Liver (tissue), 9 donors: ENCODE measurements around the gene PLEKHA6. TPM values are rescaled to one million over a fixed set of nuclear protein-coding genes. Genes with fewer than 3 reads are reported as not detected.

Experiments used
- DNase-seq: peaks from one replicate; pipeline ENCODE4 v3.0.0-alpha.2; 2017; ENCODE audit warnings: low spot score
- H3K27ac ChIP-seq, 2 donors: one replicate each; pipeline ENCODE4 v1.7.0; 2013; ENCODE audit warnings: inconsistent platforms in 2 of 2, low read length in 2 of 2, control low read depth in 1 of 2, low read depth in 1 of 2, mild to moderate bottlenecking in 1 of 2
- H3K27me3 ChIP-seq, 4 donors: one replicate each; pipeline versions ENCODE4 v1.6.1 to v1.7.0; 2013; ENCODE audit warnings: low read length in 3 of 4, inconsistent platforms in 1 of 4, mild to moderate bottlenecking in 1 of 4, moderate library complexity in 1 of 4; ENCODE audit not compliant: control insufficient read depth in 4 of 4, insufficient read depth in 4 of 4
- H3K36me3 ChIP-seq, 4 donors: one replicate each; pipeline versions ENCODE4 v1.6.1 to v1.7.0; 2013; ENCODE audit warnings: low read length in 3 of 4, mild to moderate bottlenecking in 3 of 4, low read depth in 1 of 4, moderate library complexity in 1 of 4; ENCODE audit not compliant: control insufficient read depth in 4 of 4, insufficient read depth in 3 of 4
- H3K4me1 ChIP-seq, 4 donors: one replicate each; pipeline versions ENCODE4 v1.6.1 to v1.7.0; 2013; ENCODE audit warnings: low read length in 3 of 4, mild to moderate bottlenecking in 3 of 4, moderate library complexity in 1 of 4; ENCODE audit not compliant: control insufficient read depth in 4 of 4, insufficient read depth in 4 of 4
- H3K4me3 ChIP-seq, 3 donors: one replicate each; pipeline versions ENCODE4 v1.6.1 to v1.7.0; 2013; ENCODE audit warnings: low read length in 3 of 3, control low read depth in 1 of 3, low read depth in 1 of 3, mild to moderate bottlenecking in 1 of 3
- H3K9ac ChIP-seq, 2 donors: one replicate each; pipeline ENCODE4 v1.7.0; 2013; ENCODE audit warnings: low read length in 2 of 2, mild to moderate bottlenecking in 2 of 2, moderate library complexity in 2 of 2, control low read depth in 1 of 2, low read depth in 1 of 2
- H3K9me3 ChIP-seq, 4 donors: one replicate each; pipeline versions ENCODE4 v1.6.1 to v1.7.0; 2013; ENCODE audit warnings: low read length in 3 of 4; ENCODE audit not compliant: control insufficient read depth in 4 of 4
- EGR1 ChIP-seq, 2 donors: IDR thresholded peaks; 2 replicates each; pipeline ENCODE4 v1.6.1; 2016 to 2018; ENCODE audit warnings: antibody characterized with exemption in 2 of 2, low read depth in 2 of 2
- FOXA1 ChIP-seq: IDR thresholded peaks from 2 replicates; pipeline ENCODE4 v1.6.1; 2016; ENCODE audit warnings: antibody characterized with exemption
- FOXA2 ChIP-seq: IDR thresholded peaks from 2 replicates; pipeline ENCODE4 v1.6.1; 2016; ENCODE audit warnings: antibody characterized with exemption
- GABPA ChIP-seq, 2 donors: IDR thresholded peaks in 1 of 2; conservative IDR thresholded peaks in 1 of 2; 2 replicates each; pipeline ENCODE4 v1.6.1; 2016; ENCODE audit warnings: antibody characterized with exemption in 2 of 2, mild to moderate bottlenecking in 1 of 2, moderate library complexity in 1 of 2
- HNF4A ChIP-seq, 2 donors: conservative IDR thresholded peaks; 2 replicates each; pipeline ENCODE4 v1.6.1; 2016; ENCODE audit warnings: antibody characterized with exemption in 2 of 2, mild to moderate bottlenecking in 2 of 2
- HNF4G ChIP-seq: IDR thresholded peaks from 2 replicates; pipeline ENCODE4 v1.6.1; 2016; ENCODE audit warnings: antibody characterized with exemption
- JUND ChIP-seq, 2 donors: IDR thresholded peaks; 2 replicates each; pipeline ENCODE4 v1.6.1; 2016; ENCODE audit warnings: antibody characterized with exemption in 2 of 2
- NR2F2 ChIP-seq: IDR thresholded peaks from 2 replicates; pipeline ENCODE4 v1.6.1; 2016; ENCODE audit warnings: antibody characterized with exemption
- RAD21 ChIP-seq, 2 donors: IDR thresholded peaks; 2 replicates each; pipeline ENCODE4 v1.6.1; 2016; ENCODE audit warnings: antibody characterized with exemption in 2 of 2, mild to moderate bottlenecking in 2 of 2
- RXRA ChIP-seq, 2 donors: IDR thresholded peaks; 2 replicates each; pipeline ENCODE4 v1.6.1; 2017 to 2018; ENCODE audit warnings: antibody characterized with exemption in 2 of 2, mild to moderate bottlenecking in 1 of 2
- SP1 ChIP-seq: IDR thresholded peaks from 2 replicates; pipeline ENCODE4 v1.6.1; 2018; ENCODE audit warnings: antibody characterized with exemption, mild to moderate bottlenecking
- TAF1 ChIP-seq: conservative IDR thresholded peaks from 2 replicates; pipeline ENCODE4 v1.6.1; 2016; ENCODE audit warnings: antibody characterized with exemption, mild to moderate bottlenecking
- YY1 ChIP-seq: IDR thresholded peaks from 2 replicates; pipeline ENCODE4 v1.6.1; 2016; ENCODE audit warnings: antibody characterized with exemption, mild to moderate bottlenecking
- WGBS: extraction: QIAGEN DNeasy Blood & Tissue Kit; methylation state at CpG from one replicate; pipeline ENCODE4 v1.1.7; 2013; 5-methylcytosine and 5-hydroxymethylcytosine counted together
- polyA plus RNA-seq, 2 donors: library from polyadenylated mRNA; stranded (reverse) in 1 of 2; unstranded in 1 of 2; fragments of 200-250 nt in 1 of 2; fragments of >200 nt in 1 of 2; fragmentation: Nextera tagmentation in 1 of 2; extraction: Ambion mirVana in 1 of 2; gene quantifications; one replicate each; pipeline versions ENCODE4 v1.2.1 to v1.2.3, GENCODE V29; 2013 to 2015
- total RNA-seq, 2 donors: library from RNA; depleted of rRNA; stranded (reverse); fragments of >200 nt; gene quantifications; one replicate each; pipeline ENCODE4 v1.2.3, GENCODE V29; 2014
- TF ChIP-seq, protein P1 (sequence below): IDR thresholded peaks from 2 replicates; pipeline ENCODE4 v1.6.1; 2016; ENCODE audit warnings: antibody characterized with exemption
- TF ChIP-seq, protein P2 (sequence below): IDR thresholded peaks from 2 replicates; pipeline ENCODE4 v1.6.1; 2016; ENCODE audit warnings: antibody characterized with exemption
- TF ChIP-seq, protein P3 (sequence below): IDR thresholded peaks from 2 replicates; pipeline ENCODE4 v1.6.1; 2016; ENCODE audit warnings: antibody characterized with exemption
- TF ChIP-seq, protein P4 (sequence below): IDR thresholded peaks from 2 replicates; pipeline ENCODE4 v1.6.1; 2016; ENCODE audit warnings: antibody characterized with exemption, mild to moderate bottlenecking
- TF ChIP-seq, protein P5 (sequence below): fragments of 150-350 bp; IDR thresholded peaks from 2 replicates; pipeline ENCODE4 v1.5.1; 2017; ENCODE audit warnings: improper control_type of control experiment, low read depth, low read length; ENCODE audit not compliant: missing input control
- donor health status: healthy.
- donor health status: healthy.
- donor health status: healthy.
- donor health status: healthy.
- donor health status: healthy.

Gene PLEKHA6
- total and polyA plus RNA-seq, 4 donors, result 5.3 to 12.8 (median 7.6) TPM

DNA sequence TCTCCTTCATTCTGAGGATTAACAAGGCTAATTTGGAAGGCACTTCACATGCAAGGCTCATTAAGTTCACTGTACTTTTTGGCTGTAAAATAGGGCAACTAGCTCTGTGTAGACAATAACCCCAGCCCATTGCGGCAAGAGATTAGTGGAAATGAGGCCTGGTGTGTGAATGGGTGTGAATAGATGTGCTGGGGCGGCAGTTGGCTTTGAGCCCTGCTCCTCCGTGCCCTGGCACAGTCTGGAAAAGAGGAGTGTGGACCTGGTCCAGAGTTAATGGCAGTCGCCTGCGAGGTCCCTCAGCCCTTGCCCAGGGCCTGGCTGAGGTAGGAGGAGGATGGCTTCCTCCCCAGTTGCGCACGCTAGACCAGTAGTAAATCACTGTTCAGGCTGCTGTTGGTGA lies 168.3 kb downstream of the PLEKHA6 start:
- Histone ChIP-seq H3K9me3 (no peaks in the 10 kb centered on the region), H3K4me1 (peaks cover 0 to 3% (median 0%) of the 10 kb centered on the region in 4 donors), H3K9ac (no peak overlapping the region), H3K27me3 (peaks cover 0 to 3% (median 0%) of the 10 kb centered on the region in 4 donors), H3K27ac (no peak overlapping the region), H3K4me3 (no peak overlapping the region), H3K36me3 (no peaks in the 10 kb centered on the region)
- TF ChIP-seq NR2F2 (no peak), HNF4G (no peak), SP1 (no peak)
- no peak for DNase-seq
- WGBS, result 75% methylated on average over 7 of the region's 7 CpGs

DNA sequence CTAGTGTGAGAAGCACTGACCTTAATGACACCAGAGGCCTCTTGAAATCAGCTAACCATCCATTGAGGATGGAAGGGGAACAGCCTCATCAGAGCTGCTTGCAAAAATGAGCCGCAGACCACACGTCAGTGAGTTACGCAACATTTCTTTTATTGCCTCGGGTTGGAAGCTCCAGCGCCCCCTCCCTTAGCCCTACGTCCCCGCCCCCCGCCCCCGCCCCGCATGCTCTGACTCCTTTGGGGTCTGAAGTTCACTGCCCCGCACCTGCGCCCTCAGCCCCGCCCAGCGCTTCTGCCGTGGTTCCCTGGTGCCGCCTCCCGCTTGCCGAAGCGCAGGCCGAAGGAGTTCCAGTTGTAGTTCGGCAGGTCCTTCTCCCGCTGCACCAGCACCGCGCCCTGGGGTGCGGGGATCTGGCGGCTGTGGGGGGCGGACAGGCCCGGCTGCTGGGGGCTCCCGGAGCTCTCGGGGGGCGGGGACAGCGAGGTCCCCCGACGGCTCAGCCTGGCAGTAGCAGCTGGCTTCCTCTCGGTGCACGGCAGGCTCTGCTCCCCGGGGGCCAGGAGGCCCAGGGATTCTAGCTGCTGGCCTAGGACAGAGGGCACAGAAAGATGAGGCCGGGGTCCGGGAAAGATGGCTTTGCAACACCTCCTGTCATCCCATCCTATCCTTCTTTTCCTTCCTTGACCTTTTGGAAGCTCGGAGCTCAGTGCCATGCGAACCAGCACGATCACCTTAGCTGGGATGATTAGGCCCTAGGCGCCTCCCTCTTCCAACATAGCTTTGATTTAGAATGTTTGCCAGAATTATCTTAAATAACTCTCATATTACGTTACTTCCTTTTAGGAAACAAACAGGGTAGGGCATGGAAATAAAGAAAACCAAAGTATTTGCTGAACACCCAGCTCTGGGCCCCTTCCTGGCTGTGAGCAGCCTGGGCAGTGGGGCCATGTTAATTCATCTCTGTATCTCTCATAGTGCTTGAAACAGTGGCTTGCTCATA lies 169.2 kb downstream of the PLEKHA6 start:
- peaks cover 0 to 3% (median 0%) of the 10 kb centered on the region in 4 donors for H3K4me1 ChIP-seq
- no peak overlapping the region for H3K27ac ChIP-seq
- H3K9me3 ChIP-seq, result no peaks in the 10 kb centered on the region
- peaks cover 0 to 3% (median 0%) of the 10 kb centered on the region in 4 donors for H3K27me3 ChIP-seq
- peak; percentile 75 for DNase-seq
- WGBS, result 16% methylated on average over 44 of the region's 44 CpGs
- H3K36me3 ChIP-seq, result no peaks in the 10 kb centered on the region
- H3K4me3 ChIP-seq, result peak overlapping the region in 1 of 3 donors; percentile 32
- TF ChIP-seq HNF4A (conservative IDR thresholded peaks at IDR 0.05), result no peak
- H3K9ac ChIP-seq, result no peak overlapping the region

DNA sequence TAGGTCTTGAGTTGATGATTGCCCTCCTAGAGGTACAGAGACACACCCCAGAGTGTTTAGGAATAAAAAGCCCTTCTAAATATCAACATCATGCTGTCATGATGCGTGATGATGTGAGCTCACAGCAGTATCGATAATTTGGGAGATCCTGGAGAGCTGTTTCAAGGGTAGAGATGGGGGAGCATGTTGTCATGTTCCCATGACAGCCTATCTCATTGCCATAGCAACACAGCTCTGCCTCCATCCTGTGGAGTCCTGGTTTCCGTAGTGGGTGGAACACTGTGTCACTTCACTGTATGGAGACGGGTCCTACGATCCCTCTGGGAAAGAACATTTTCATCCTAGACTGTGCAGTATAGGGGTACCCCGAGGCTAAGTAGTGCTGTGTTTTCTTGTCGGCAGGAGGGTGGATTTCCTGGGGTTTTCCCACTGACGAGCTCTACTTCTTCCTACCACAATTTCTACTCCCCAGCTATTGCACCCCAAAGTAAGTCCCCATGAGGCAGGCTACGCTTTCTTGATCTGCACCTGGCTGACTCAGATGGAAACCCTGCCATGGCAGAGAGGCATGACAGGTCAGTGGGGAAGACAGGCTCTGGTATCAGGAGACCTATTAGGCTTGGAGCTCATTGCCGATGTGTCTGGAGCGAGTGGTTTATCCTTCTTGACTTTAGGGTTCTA lies 170.6 kb downstream of the PLEKHA6 start:
- H3K36me3 ChIP-seq, result no peaks in the 10 kb centered on the region
- no peak for TF ChIP-seq RXRA (IDR thresholded peaks at IDR 0.05)
- no peak for TF ChIP-seq YY1
- TF ChIP-seq NR2F2, result no peak
- TF ChIP-seq FOXA2, result no peak
- TF ChIP-seq, protein P1, sequence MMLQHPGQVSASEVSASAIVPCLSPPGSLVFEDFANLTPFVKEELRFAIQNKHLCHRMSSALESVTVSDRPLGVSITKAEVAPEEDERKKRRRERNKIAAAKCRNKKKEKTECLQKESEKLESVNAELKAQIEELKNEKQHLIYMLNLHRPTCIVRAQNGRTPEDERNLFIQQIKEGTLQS, result no peak
- no peak for TF ChIP-seq EGR1 (IDR thresholded peaks at IDR 0.05; ENCODE audit: low read depth in 2 of 2)
- TF ChIP-seq, protein P2, sequence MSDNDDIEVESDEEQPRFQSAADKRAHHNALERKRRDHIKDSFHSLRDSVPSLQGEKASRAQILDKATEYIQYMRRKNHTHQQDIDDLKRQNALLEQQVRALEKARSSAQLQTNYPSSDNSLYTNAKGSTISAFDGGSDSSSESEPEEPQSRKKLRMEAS, result no peak
- no peak for TF ChIP-seq TAF1
- TF ChIP-seq HNF4A (conservative IDR thresholded peaks at IDR 0.05), result no peak
- no peak for TF ChIP-seq HNF4G
- TF ChIP-seq, protein P3, sequence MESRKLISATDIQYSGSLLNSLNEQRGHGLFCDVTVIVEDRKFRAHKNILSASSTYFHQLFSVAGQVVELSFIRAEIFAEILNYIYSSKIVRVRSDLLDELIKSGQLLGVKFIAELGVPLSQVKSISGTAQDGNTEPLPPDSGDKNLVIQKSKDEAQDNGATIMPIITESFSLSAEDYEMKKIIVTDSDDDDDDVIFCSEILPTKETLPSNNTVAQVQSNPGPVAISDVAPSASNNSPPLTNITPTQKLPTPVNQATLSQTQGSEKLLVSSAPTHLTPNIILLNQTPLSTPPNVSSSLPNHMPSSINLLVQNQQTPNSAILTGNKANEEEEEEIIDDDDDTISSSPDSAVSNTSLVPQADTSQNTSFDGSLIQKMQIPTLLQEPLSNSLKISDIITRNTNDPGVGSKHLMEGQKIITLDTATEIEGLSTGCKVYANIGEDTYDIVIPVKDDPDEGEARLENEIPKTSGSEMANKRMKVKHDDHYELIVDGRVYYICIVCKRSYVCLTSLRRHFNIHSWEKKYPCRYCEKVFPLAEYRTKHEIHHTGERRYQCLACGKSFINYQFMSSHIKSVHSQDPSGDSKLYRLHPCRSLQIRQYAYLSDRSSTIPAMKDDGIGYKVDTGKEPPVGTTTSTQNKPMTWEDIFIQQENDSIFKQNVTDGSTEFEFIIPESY, result no peak
- TF ChIP-seq, protein P4, sequence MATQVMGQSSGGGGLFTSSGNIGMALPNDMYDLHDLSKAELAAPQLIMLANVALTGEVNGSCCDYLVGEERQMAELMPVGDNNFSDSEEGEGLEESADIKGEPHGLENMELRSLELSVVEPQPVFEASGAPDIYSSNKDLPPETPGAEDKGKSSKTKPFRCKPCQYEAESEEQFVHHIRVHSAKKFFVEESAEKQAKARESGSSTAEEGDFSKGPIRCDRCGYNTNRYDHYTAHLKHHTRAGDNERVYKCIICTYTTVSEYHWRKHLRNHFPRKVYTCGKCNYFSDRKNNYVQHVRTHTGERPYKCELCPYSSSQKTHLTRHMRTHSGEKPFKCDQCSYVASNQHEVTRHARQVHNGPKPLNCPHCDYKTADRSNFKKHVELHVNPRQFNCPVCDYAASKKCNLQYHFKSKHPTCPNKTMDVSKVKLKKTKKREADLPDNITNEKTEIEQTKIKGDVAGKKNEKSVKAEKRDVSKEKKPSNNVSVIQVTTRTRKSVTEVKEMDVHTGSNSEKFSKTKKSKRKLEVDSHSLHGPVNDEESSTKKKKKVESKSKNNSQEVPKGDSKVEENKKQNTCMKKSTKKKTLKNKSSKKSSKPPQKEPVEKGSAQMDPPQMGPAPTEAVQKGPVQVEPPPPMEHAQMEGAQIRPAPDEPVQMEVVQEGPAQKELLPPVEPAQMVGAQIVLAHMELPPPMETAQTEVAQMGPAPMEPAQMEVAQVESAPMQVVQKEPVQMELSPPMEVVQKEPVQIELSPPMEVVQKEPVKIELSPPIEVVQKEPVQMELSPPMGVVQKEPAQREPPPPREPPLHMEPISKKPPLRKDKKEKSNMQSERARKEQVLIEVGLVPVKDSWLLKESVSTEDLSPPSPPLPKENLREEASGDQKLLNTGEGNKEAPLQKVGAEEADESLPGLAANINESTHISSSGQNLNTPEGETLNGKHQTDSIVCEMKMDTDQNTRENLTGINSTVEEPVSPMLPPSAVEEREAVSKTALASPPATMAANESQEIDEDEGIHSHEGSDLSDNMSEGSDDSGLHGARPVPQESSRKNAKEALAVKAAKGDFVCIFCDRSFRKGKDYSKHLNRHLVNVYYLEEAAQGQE, result no peak
- TF ChIP-seq, protein P5, sequence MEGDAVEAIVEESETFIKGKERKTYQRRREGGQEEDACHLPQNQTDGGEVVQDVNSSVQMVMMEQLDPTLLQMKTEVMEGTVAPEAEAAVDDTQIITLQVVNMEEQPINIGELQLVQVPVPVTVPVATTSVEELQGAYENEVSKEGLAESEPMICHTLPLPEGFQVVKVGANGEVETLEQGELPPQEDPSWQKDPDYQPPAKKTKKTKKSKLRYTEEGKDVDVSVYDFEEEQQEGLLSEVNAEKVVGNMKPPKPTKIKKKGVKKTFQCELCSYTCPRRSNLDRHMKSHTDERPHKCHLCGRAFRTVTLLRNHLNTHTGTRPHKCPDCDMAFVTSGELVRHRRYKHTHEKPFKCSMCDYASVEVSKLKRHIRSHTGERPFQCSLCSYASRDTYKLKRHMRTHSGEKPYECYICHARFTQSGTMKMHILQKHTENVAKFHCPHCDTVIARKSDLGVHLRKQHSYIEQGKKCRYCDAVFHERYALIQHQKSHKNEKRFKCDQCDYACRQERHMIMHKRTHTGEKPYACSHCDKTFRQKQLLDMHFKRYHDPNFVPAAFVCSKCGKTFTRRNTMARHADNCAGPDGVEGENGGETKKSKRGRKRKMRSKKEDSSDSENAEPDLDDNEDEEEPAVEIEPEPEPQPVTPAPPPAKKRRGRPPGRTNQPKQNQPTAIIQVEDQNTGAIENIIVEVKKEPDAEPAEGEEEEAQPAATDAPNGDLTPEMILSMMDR, result no peak
- TF ChIP-seq FOXA1, result no peak
- TF ChIP-seq GABPA (IDR thresholded peaks at IDR 0.05 in 1 of 2, conservative IDR thresholded peaks at IDR 0.05 in 1 of 2), result no peak
- TF ChIP-seq SP1, result no peak
- TF ChIP-seq RAD21 (IDR thresholded peaks at IDR 0.05), result no peak
- TF ChIP-seq JUND (IDR thresholded peaks at IDR 0.05), result no peak
- H3K27ac ChIP-seq, result no peak overlapping the region
- H3K27me3 ChIP-seq, result peaks cover 0 to 3% (median 0%) of the 10 kb centered on the region in 4 donors
- no peak for DNase-seq
- H3K9ac ChIP-seq, result no peak overlapping the region
- H3K9me3 ChIP-seq, result no peaks in the 10 kb centered on the region
- peaks cover 0 to 3% (median 0%) of the 10 kb centered on the region in 4 donors for H3K4me1 ChIP-seq
- WGBS, result 79% methylated on average over 11 of the region's 11 CpGs
- H3K4me3 ChIP-seq, result no peak overlapping the region
